Keratinocyte (primary cell): ENCODE results near the gene NDUFAF8. TPM values are rescaled to one million over a fixed set of nuclear protein-coding genes. Genes with fewer than 3 reads are reported as not detected.

Source experiments
- DNase-seq: peaks from one replicate; pipeline ENCODE4 v3.0.0-alpha.2; 2011; ENCODE audit warnings: low read depth, missing footprints, low spot score
- FAIRE-seq: peaks from 2 replicates; lab custom pipeline; 2011; peaks lifted over from hg19 to GRCh38; lab: Jason Lieb, UNC
- H2AFZ ChIP-seq: 2 replicates; pipeline ENCODE4 v1.6.0; 2012; ENCODE audit warnings: low read length, control low read depth, inconsistent platforms; ENCODE audit not compliant: control insufficient read depth
- H3K27ac ChIP-seq: 2 replicates; pipeline ENCODE4 v1.5.1; 2011; ENCODE audit warnings: low read length; ENCODE audit not compliant: control insufficient read depth, insufficient read depth
- H3K27me3 ChIP-seq: 3 replicates; pipeline ENCODE4 v1.6.0; 2011; ENCODE audit warnings: low read length; ENCODE audit not compliant: control insufficient read depth, insufficient read depth; ENCODE audit errors: extremely low read depth
- H3K36me3 ChIP-seq, 2 experiments: 2 replicates in 1 of 2; 3 replicates in 1 of 2; pipeline ENCODE4 v1.5.1; 2011; ENCODE audit warnings: low read length in 2 of 2, mild to moderate bottlenecking in 1 of 2; ENCODE audit not compliant: control insufficient read depth in 2 of 2, insufficient read depth in 2 of 2; ENCODE audit errors: extremely low read depth in 1 of 2
- H3K4me1 ChIP-seq: 3 replicates; pipeline ENCODE4 v1.5.1; 2011; ENCODE audit warnings: low read length; ENCODE audit not compliant: control insufficient read depth, insufficient read depth; ENCODE audit errors: extremely low read depth
- H3K4me2 ChIP-seq: 3 replicates; pipeline ENCODE4 v1.6.0; 2011; ENCODE audit warnings: low read depth, low read length; ENCODE audit not compliant: control insufficient read depth, insufficient read depth; ENCODE audit errors: extremely low read depth
- H3K4me3 ChIP-seq, 3 experiments: fragments of 200-600 bp in 1 of 3; sonication (generic) in 1 of 3; 2 replicates in 2 of 3; 3 replicates in 1 of 3; pipeline ENCODE4 v1.5.1; 2011 to 2016; ENCODE audit warnings: low read length in 3 of 3, mild to moderate bottlenecking in 3 of 3, control low read depth in 2 of 3, inconsistent platforms in 1 of 3, low read depth in 1 of 3, mixed read lengths in 1 of 3, mixed run types in 1 of 3, moderate library complexity in 1 of 3; ENCODE audit not compliant: control insufficient read depth in 2 of 3, insufficient read depth in 2 of 3; ENCODE audit errors: extremely low read depth in 1 of 3
- H3K79me2 ChIP-seq: 2 replicates; pipeline ENCODE4 v1.6.0; 2012; ENCODE audit warnings: low read length; ENCODE audit not compliant: control insufficient read depth, insufficient read depth
- H3K9ac ChIP-seq: 3 replicates; pipeline ENCODE4 v1.6.0; 2011; ENCODE audit warnings: low read length; ENCODE audit not compliant: control insufficient read depth, insufficient read depth; ENCODE audit errors: extremely low read depth
- H3K9me1 ChIP-seq: 3 replicates; pipeline ENCODE4 v1.6.0; 2011; ENCODE audit warnings: low read length; ENCODE audit not compliant: control insufficient read depth, insufficient read depth; ENCODE audit errors: extremely low read depth
- H3K9me3 ChIP-seq: 2 replicates; pipeline ENCODE4 v1.5.1; 2012; ENCODE audit warnings: low read depth, low read length; ENCODE audit not compliant: control insufficient read depth
- H4K20me1 ChIP-seq: 3 replicates; pipeline ENCODE4 v1.6.0; 2011; ENCODE audit warnings: low read length; ENCODE audit not compliant: control insufficient read depth, insufficient read depth; ENCODE audit errors: extremely low read depth
- EZH2 ChIP-seq: IDR thresholded peaks from one replicate; pipeline ENCODE4 v1.6.1; 2012; ENCODE audit warnings: inconsistent platforms, mild to moderate bottlenecking, low read length, moderate library complexity
- dilution Hi-C: fragments of 300-500 bp; cut with MboI; formaldehyde crosslinking; loops from one replicate; pipeline ENCODE4 v1.7.0; 2020; ENCODE audit warnings: low sequenced_read_pairs; ENCODE audit not compliant: extremely low pct_ligation_motif_present
- polyA plus RNA-seq, 5 experiments: library from polyadenylated mRNA; depleted of rRNA in 3 of 5; stranded (reverse) in 3 of 5; stranded (forward) in 1 of 5; unstranded in 1 of 5; fragments of >200 nt; gene quantifications; 1 replicate in 1 of 5; 2 replicates in 3 of 5; 3 replicates in 1 of 5; pipeline versions ENCODE4 v1.2.1 to v1.2.3, GENCODE V29; 2011 to 2012; ENCODE audit warnings: missing spikeins in 2 of 5, low read depth in 1 of 5, low replicate concordance in 1 of 5
- TF ChIP-seq, protein P1 (sequence below), 3 experiments: IDR thresholded peaks in 1 of 3; conservative IDR thresholded peaks in 1 of 3; optimal IDR thresholded peaks in 1 of 3; 2 replicates in 2 of 3; 3 replicates in 1 of 3; pipeline versions ENCODE3 to v1.5.1; 2011; ENCODE audit warnings: low read length in 3 of 3, mild to moderate bottlenecking in 3 of 3, moderate library complexity in 2 of 3, control low read depth in 1 of 3, inconsistent platforms in 1 of 3; ENCODE audit not compliant: insufficient read depth in 2 of 3; ENCODE audit errors: extremely low read depth in 1 of 3

The NDUFAF8 gene
- polyA plus RNA-seq, 1 donor (not counting 4 experiments of a cell fraction or from before 2014, with no cell fraction given): 171 TPM

DNA sequence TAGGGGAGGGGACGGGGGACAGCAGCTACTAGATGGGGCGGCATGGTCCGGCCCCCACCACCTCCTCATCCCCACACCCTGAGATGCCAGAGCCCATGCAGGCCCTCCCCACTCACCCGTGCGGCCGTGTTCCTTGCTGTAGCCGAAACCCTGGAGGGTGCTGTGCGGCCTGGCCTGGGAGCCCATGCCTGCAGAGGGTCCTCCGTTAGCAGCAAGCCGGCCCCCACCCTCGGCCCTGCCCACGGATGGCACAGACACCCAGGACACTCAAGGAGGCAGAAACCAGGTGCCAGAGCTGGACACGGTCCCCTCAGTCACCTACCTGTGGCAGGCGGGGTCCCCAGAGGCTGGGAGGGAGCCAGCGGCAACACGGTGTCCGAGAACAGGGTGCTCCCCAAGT lies 5.8 kb upstream of the NDUFAF8 start:
- Histone ChIP-seq H3K9me1 (no peaks in the 10 kb centered on the region), H3K27me3 (no peaks in the 10 kb centered on the region), H3K9ac (no peak overlapping the region), H3K4me1 (peaks cover 7% of the 10 kb centered on the region), H3K36me3 (peaks cover 5 to 27% of the 10 kb centered on the region in 2 experiments), H4K20me1 (no peaks in the 10 kb centered on the region), H3K79me2 (peaks cover 11% of the 10 kb centered on the region), H3K9me3 (no peaks in the 10 kb centered on the region), H2AFZ (no peak overlapping the region), H3K4me3 (no peak overlapping the region), H3K27ac (no peak overlapping the region), H3K4me2 (no peak overlapping the region)
- dilution Hi-C loops: no loop called here
- FAIRE-seq: no peak
- no peak for DNase-seq
- TF ChIP-seq, protein P1, sequence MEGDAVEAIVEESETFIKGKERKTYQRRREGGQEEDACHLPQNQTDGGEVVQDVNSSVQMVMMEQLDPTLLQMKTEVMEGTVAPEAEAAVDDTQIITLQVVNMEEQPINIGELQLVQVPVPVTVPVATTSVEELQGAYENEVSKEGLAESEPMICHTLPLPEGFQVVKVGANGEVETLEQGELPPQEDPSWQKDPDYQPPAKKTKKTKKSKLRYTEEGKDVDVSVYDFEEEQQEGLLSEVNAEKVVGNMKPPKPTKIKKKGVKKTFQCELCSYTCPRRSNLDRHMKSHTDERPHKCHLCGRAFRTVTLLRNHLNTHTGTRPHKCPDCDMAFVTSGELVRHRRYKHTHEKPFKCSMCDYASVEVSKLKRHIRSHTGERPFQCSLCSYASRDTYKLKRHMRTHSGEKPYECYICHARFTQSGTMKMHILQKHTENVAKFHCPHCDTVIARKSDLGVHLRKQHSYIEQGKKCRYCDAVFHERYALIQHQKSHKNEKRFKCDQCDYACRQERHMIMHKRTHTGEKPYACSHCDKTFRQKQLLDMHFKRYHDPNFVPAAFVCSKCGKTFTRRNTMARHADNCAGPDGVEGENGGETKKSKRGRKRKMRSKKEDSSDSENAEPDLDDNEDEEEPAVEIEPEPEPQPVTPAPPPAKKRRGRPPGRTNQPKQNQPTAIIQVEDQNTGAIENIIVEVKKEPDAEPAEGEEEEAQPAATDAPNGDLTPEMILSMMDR (optimal IDR thresholded peaks at IDR 0.05 in 1 of 3, IDR thresholded peaks at IDR 0.05 in 1 of 3, conservative IDR thresholded peaks at IDR 0.05 in 1 of 3; ENCODE audit: extremely low read depth in 1 of 3, insufficient read depth in 2 of 3, low read length in 3 of 3): no peak
- no peak for TF ChIP-seq EZH2

DNA sequence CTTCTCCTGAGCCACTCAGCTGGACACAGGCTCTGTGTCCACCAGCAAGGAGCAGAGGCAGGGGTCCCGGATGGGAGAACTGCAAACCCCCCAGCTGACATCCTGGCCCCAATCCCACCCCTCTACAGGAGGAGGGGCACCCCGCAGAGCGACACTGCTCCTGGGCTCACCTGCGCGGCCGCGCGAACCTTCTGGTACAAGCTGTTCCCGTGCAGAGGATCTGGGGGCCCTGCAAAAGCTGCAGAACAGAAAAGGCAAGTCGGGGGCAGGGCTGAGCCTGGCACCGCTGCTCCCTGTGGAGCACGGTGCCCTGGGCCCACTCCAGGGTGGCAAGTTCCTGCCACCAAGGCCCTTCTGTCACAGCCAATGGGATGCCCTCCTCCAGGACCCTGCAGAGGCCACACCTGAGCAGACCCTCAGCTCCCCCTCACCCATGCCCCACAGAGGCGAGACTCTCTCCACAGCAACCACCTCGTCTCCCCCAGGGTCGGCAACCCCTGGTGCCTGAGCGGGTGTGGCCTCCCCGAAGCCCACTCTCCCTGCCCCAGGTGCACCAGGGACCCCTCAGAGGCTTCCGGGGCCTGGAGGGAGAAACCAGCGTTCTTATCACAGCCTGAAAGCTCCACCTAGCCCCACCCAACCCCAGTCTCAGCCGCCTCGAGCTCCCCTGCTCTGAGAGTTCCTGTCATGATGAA lies 5.2 kb upstream of the NDUFAF8 start:
- Histone ChIP-seq H4K20me1 (no peaks in the 10 kb centered on the region), H3K27me3 (no peaks in the 10 kb centered on the region), H3K4me3 (no peak overlapping the region), H3K27ac (no peak overlapping the region), H3K9ac (no peak overlapping the region), H3K4me1 (peaks cover 7% of the 10 kb centered on the region), H2AFZ (no peak overlapping the region), H3K9me1 (no peaks in the 10 kb centered on the region), H3K9me3 (no peaks in the 10 kb centered on the region), H3K36me3 (peaks cover 5 to 25% of the 10 kb centered on the region in 2 experiments), H3K4me2 (no peak overlapping the region), H3K79me2 (peaks cover 14% of the 10 kb centered on the region)
- FAIRE-seq (no peak), DNase-seq (no peak)
- dilution Hi-C loops: no loop called here
- TF ChIP-seq EZH2: no peak
- TF ChIP-seq, protein P1 (optimal IDR thresholded peaks at IDR 0.05 in 1 of 3, IDR thresholded peaks at IDR 0.05 in 1 of 3, conservative IDR thresholded peaks at IDR 0.05 in 1 of 3; ENCODE audit: extremely low read depth in 1 of 3, insufficient read depth in 2 of 3, low read length in 3 of 3): no peak
